Measurements from ENCODE around the gene CXCL16. TPM values are rescaled to one million over a fixed set of nuclear protein-coding genes. Genes with fewer than 3 reads are reported as not detected.

Gene CXCL16
- total and polyA plus RNA-seq, 2 of the 13 experiments (the other 11 are each of a cell fraction or from before 2014, with no cell fraction given): 9.4 to 101 TPM

DNA sequence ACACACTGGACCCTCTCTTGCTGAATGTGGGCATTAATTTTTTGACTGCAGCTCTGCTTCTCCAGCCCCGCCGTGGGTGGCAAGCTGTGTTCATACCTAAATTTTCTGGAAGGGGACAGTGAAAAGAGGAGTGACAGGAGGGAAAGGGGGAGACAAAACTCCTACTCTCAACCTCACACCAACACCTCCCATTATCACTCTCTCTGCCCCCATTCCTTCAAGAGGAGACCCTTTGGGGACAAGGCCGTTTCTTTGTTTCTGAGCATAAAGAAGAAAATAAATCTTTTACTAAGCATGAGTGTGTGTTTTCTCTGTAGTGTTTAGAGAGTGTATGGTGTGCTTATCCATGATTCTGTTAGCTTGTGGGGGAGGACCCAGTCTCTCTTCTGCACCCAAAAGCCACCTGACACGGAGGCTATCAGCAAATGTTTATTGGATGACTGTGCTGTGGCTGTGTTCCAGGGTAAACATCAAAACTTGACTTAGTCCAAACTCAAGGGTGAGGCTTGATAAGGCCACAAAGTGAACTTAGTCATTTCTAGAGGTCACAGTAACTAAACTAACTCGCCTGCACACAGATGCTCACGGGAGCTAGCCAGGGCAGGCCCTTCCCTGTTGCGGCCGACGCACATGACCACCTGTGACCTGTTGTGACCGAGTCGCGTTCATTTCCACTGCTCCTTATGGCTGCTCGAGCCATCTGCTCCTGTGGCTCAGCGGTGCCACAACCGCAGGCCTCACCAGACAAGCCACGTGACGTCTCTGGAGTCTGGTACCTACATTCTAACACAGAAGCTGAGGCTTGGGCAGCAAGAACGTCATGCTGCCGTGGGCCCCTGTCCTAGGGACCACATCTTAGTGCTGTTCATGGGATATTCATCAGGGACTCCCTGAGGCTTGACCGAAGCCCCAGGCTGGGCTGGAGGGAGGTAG is 18.3 kb downstream of the CXCL16 start (continued):
- TF ChIP-seq, protein P1, sequence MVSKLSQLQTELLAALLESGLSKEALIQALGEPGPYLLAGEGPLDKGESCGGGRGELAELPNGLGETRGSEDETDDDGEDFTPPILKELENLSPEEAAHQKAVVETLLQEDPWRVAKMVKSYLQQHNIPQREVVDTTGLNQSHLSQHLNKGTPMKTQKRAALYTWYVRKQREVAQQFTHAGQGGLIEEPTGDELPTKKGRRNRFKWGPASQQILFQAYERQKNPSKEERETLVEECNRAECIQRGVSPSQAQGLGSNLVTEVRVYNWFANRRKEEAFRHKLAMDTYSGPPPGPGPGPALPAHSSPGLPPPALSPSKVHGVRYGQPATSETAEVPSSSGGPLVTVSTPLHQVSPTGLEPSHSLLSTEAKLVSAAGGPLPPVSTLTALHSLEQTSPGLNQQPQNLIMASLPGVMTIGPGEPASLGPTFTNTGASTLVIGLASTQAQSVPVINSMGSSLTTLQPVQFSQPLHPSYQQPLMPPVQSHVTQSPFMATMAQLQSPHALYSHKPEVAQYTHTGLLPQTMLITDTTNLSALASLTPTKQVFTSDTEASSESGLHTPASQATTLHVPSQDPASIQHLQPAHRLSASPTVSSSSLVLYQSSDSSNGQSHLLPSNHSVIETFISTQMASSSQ (IDR thresholded peaks at IDR 0.05; ENCODE audit: low read depth): no peak
- TF ChIP-seq, protein P1 (CRISPR knock-in tag; IDR thresholded peaks at IDR 0.05; ENCODE audit: borderline replicate concordance): peak; percentile 72; the same call in 1 of the 2 replicates
- TF ChIP-seq, protein P2, sequence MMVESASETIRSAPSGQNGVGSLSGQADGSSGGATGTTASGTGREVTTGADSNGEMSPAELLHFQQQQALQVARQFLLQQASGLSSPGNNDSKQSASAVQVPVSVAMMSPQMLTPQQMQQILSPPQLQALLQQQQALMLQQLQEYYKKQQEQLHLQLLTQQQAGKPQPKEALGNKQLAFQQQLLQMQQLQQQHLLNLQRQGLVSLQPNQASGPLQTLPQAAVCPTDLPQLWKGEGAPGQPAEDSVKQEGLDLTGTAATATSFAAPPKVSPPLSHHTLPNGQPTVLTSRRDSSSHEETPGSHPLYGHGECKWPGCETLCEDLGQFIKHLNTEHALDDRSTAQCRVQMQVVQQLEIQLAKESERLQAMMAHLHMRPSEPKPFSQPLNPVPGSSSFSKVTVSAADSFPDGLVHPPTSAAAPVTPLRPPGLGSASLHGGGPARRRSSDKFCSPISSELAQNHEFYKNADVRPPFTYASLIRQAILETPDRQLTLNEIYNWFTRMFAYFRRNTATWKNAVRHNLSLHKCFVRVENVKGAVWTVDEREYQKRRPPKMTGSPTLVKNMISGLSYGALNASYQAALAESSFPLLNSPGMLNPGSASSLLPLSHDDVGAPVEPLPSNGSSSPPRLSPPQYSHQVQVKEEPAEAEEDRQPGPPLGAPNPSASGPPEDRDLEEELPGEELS (CRISPR knock-in tag; IDR thresholded peaks at IDR 0.05): peak; percentile 94
- TF ChIP-seq, protein P3, sequence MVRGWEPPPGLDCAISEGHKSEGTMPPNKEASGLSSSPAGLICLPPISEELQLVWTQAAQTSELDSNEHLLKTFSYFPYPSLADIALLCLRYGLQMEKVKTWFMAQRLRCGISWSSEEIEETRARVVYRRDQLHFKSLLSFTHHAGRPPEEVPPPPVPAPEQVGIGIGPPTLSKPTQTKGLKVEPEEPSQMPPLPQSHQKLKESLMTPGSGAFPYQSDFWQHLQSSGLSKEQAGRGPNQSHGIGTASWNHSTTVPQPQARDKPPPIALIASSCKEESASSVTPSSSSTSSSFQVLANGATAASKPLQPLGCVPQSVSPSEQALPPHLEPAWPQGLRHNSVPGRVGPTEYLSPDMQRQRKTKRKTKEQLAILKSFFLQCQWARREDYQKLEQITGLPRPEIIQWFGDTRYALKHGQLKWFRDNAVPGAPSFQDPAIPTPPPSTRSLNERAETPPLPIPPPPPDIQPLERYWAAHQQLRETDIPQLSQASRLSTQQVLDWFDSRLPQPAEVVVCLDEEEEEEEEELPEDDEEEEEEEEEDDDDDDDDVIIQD (CRISPR knock-in tag; IDR thresholded peaks at IDR 0.05; ENCODE audit: low read depth): no peak
- TF ChIP-seq NFE2L1 (CRISPR knock-in tag; IDR thresholded peaks at IDR 0.05; ENCODE audit: borderline replicate concordance) (no peak), MEIS2 (CRISPR knock-in tag; IDR thresholded peaks at IDR 0.05) (peak; percentile 31; the same call in 1 of the 2 replicates), SKI (IDR thresholded peaks at IDR 0.05; ENCODE audit: partially characterized antibody) (peak; percentile 57), ZNF274 (CRISPR knock-in tag; IDR thresholded peaks at IDR 0.05) (no peak), ZNF713 (CRISPR knock-in tag; IDR thresholded peaks at IDR 0.05) (no peak), SIX1 (CRISPR knock-in tag; IDR thresholded peaks at IDR 0.05; ENCODE audit: borderline replicate concordance) (0 out of 2 replicates have a peak, but pooled peaks have one; percentile 24), HNRNPLL (IDR thresholded peaks at IDR 0.05; ENCODE audit: low read depth, low read length, poor library complexity, severe bottlenecking) (peak; percentile 51), FOSL2 (CRISPR knock-in tag; IDR thresholded peaks at IDR 0.05) (peak; percentile 99), ZNF484 (CRISPR knock-in tag; IDR thresholded peaks at IDR 0.05; ENCODE audit: borderline replicate concordance, low read depth) (no peak), ZNF496 (CRISPR knock-in tag; IDR thresholded peaks at IDR 0.05; ENCODE audit: insufficient replicate concordance) (no peak), KDM3A (CRISPR knock-in tag; IDR thresholded peaks at IDR 0.05; ENCODE audit: low read depth) (no peak), SAP130 (CRISPR knock-in tag; IDR thresholded peaks at IDR 0.05; ENCODE audit: low read depth) (peak; percentile 88), KLF11 (CRISPR knock-in tag; IDR thresholded peaks at IDR 0.05) (no peak), ZNF589 (CRISPR knock-in tag; conservative IDR thresholded peaks at IDR 0.05) (0 out of 2 replicates have a peak, but pooled peaks have one; percentile 48)
- TF ChIP-seq, protein P4, sequence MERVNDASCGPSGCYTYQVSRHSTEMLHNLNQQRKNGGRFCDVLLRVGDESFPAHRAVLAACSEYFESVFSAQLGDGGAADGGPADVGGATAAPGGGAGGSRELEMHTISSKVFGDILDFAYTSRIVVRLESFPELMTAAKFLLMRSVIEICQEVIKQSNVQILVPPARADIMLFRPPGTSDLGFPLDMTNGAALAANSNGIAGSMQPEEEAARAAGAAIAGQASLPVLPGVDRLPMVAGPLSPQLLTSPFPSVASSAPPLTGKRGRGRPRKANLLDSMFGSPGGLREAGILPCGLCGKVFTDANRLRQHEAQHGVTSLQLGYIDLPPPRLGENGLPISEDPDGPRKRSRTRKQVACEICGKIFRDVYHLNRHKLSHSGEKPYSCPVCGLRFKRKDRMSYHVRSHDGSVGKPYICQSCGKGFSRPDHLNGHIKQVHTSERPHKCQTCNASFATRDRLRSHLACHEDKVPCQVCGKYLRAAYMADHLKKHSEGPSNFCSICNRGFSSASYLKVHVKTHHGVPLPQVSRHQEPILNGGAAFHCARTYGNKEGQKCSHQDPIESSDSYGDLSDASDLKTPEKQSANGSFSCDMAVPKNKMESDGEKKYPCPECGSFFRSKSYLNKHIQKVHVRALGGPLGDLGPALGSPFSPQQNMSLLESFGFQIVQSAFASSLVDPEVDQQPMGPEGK (CRISPR knock-in tag; IDR thresholded peaks at IDR 0.05): peak; percentile 52; the same call in 1 of the 2 replicates

Measured in HepG2 (cell line).